ENCODE data around the gene FXYD5. TPM values are rescaled to one million over a fixed set of nuclear protein-coding genes. Genes with fewer than 3 reads are reported as not detected.

The FXYD5 gene
- total RNA-seq, 1 experiment from 2014 or later = 100 TPM

DNA sequence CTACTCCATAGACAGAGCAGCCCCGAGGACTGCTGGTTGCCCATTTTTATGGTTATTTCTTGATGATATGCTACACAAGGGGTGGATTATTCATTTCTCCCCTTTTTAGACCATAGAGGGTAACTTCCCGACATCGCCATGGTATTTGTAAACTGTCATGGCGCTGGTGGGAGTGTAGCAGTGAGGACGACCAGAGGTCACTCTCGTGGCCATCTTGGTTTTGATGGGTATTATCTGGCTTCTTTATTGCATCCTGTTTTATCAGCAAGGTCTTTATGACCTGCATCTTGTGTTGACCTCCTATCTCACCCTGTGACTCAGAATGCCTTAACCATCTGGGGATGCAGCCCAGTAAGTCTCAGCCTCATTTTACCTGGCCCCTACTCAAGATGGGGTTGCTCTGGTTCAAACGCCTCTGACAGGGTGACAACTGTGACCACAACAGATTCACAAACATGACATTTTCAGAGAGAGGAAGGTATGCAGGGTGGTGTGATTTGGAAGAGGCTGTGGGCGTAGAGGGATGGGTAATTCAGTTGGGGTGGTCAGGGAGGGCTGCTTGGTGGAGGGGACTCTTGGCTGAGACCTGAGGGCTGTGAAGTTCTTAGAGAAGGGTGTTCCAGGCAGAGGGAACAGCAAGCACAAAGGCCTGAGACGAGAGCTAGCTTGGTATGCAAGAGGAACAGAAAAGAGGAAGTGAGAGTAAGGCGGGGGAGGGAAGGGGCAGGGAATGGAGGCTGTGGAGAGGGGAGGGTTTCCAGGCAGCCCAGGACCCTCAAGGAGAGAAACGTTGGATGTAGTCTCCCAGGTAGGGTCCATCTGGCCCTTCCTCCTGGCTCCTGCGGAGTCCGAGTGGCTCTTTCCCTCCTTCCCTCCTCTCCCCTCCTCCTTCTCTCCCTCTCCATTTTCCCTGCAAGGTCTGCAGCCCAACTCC is 50.5 kb downstream of the FXYD5 start:
- Mint-ChIP-seq H3K36me3 (ENCODE audit: insufficient read depth in 1 of 3, low read depth in 3 of 3) (no peaks in the 10 kb centered on the region; a peak in 1 of 7 replicates), H3K27me3 (ENCODE audit: low read depth) (no peaks in the 10 kb centered on the region; the same call in 1 of the 2 replicates), H3K4me1 (peaks cover 49 to 56% of the 10 kb centered on the region in 2 experiments), H3K9me3 (no peaks in the 10 kb centered on the region; a peak in 3 of 5 replicates), H3K4me3 (no peak overlapping the region; a peak in 1 of 5 replicates), H3K27ac (peak overlapping the region; percentile 37 to 90 (median 63))
- Histone ChIP-seq H3T11ph (ENCODE audit: low read length) (no peak overlapping the region), H3K27ac (ENCODE audit: insufficient read length, low read depth, low read length) (peak overlapping the region; percentile 28), H3K14ac (ENCODE audit: insufficient read depth, low read length) (peak overlapping the region; percentile 62; the same call in 1 of the 2 replicates), H3K9me3 (ENCODE audit: control insufficient read depth, low read depth, low read length) (no peaks in the 10 kb centered on the region), H4K8ac (replicated peaks; ENCODE audit: insufficient read length, low read depth, low read length) (no peak overlapping the region), H3K56ac (ENCODE audit: insufficient read length, low read depth, low read length) (no peak overlapping the region), H3K79me1 (ENCODE audit: insufficient read depth, low read depth, low read length, poor library complexity, severe bottlenecking) (no peaks in the 10 kb centered on the region), H3K18ac (ENCODE audit: insufficient read length, low read depth, low read length) (peak overlapping the region; percentile 66), H3K79me2 (ENCODE audit: insufficient read depth, low read length) (no peaks in the 10 kb centered on the region), H3K4ac (ENCODE audit: low read depth, low read length) (no peak overlapping the region), H2AK5ac (ENCODE audit: insufficient read length, low read length) (peak overlapping the region; percentile 73), H4K20me1 (ENCODE audit: control insufficient read depth, insufficient read depth, insufficient read length) (no peaks in the 10 kb centered on the region), H3K23me2 (ENCODE audit: insufficient read length, low read depth, low read length, poor library complexity, severe bottlenecking) (no peaks in the 10 kb centered on the region), H3K23ac (ENCODE audit: insufficient read length, low read depth, low read length) (no peak overlapping the region), H2BK20ac (ENCODE audit: low read depth, low read length, poor library complexity, severe bottlenecking) (no peak overlapping the region), H2BK5ac (ENCODE audit: insufficient read length, low read length) (no peak overlapping the region), H2BK15ac (ENCODE audit: low read depth, low read length) (no peak overlapping the region), H3K4me1 (ENCODE audit: insufficient read depth, low read length) (peaks cover 12% of the 10 kb centered on the region), H2BK12ac (ENCODE audit: insufficient read length, low read depth, low read length) (peak overlapping the region; percentile 55), H2BK120ac (ENCODE audit: low read depth, low read length, poor library complexity, severe bottlenecking) (no peak overlapping the region), H4K5ac (ENCODE audit: insufficient read length, low read depth, low read length) (no peak overlapping the region), H3K27me3 (ENCODE audit: insufficient read depth, low read length) (no peaks in the 10 kb centered on the region), H4K91ac (ENCODE audit: insufficient read length, low read depth, low read length) (no peak overlapping the region), H2AFZ (ENCODE audit: low read length) (no peak overlapping the region), H3K4me2 (ENCODE audit: insufficient read depth, insufficient read length, low read length) (no peak overlapping the region), H3K9ac (ENCODE audit: extremely low read depth, insufficient read length, low read length) (no peak overlapping the region)
- TF ChIP-seq CTCF (conservative IDR thresholded peaks at IDR 0.05) = no peak
- no CpG with 5 or more reads among the region's 13 CpGs for WGBS (ENCODE audit: extremely low coverage, insufficient read length, low lambda C conversion rate)
- peak; percentile 57 for DNase-seq
